Fibroblast of peridontal ligament (primary cell): Measurements from ENCODE around the gene ZNF880.
"Not testable (repeated sequence)": the region's sequence is repeated elsewhere in the genome, so short reads cannot be mapped to it uniquely, and the experiment has no call there.

Source experiments
- DNase-seq: peaks from one replicate; pipeline ENCODE4 v3.0.0-alpha.2; 2010; ENCODE audit errors: extremely low read depth

The ZNF880 gene

GRCh38 chr19:52369559-52370340 lies at the start of gene ZNF880:
TSS of gene ZNF880 (plus strand) at chr19:52369923. CDS start at chr19:52369966, 43 bp downstream.
- DNase-seq: peak; percentile 92

- DNase-seq: no peak
These were observed 47.3 kb upstream of the ZNF880 start for GRCh38 chr19:52322429-52322828.

- peak; percentile 2 for DNase-seq
These were observed 38.0 kb upstream of the ZNF880 start for GRCh38 chr19:52331757-52332156.

- DNase-seq: no peak
These were observed 34.0 kb upstream of the ZNF880 start for GRCh38 chr19:52335768-52336116.

- peak; percentile 80 for DNase-seq
These were observed 33.5 kb upstream of the ZNF880 start, which contains the start of gene ZNF610 for GRCh38 chr19:52336117-52336790. TSS of gene ZNF610 (plus strand) at chr19:52336243. CDS start at chr19:52349173, 12,930 bp downstream.

GRCh38 chr19:52336791-52337381 lies 32.8 kb upstream of the ZNF880 start:
- DNase-seq: peak; percentile 28

GRCh38 chr19:52339022-52339421 lies 30.7 kb upstream of the ZNF880 start:
- not testable (repeated sequence) for DNase-seq

GRCh38 chr19:52343548-52343947 lies 26.2 kb upstream of the ZNF880 start:
- peak; percentile 12 for DNase-seq

- DNase-seq: no peak
These were observed 24.6 kb upstream of the ZNF880 start for GRCh38 chr19:52345162-52345561.

- DNase-seq: no peak
These were observed 18.2 kb upstream of the ZNF880 start for GRCh38 chr19:52351512-52351911.

- no peak for DNase-seq
These were observed 3.3 kb upstream of the ZNF880 start for GRCh38 chr19:52366414-52366824.

- DNase-seq: no peak
These were observed 603 bp downstream of the ZNF880 start for GRCh38 chr19:52370341-52370710.

GRCh38 chr19:52391135-52391534 lies 21.4 kb downstream of the ZNF880 start:
- no peak for DNase-seq

- DNase-seq: peak; percentile 94
These were observed 27.8 kb downstream of the ZNF880 start, which contains the start of gene ZNF528 for GRCh38 chr19:52397310-52398080. TSS of gene ZNF528 (plus strand) at chr19:52397849. CDS start at chr19:52402014, 4,165 bp downstream.

- DNase-seq: no peak
These were observed 28.3 kb downstream of the ZNF880 start for GRCh38 chr19:52398081-52398441.

GRCh38 chr19:52410276-52410675 lies 40.6 kb downstream of the ZNF880 start:
- no peak for DNase-seq

GRCh38 chr19:52415711-52416110 lies 46.0 kb downstream of the ZNF880 start:
- no peak for DNase-seq

- DNase-seq: no peak
These were observed 59.2 kb downstream of the ZNF880 start, which contains the start of gene ZNF534 for GRCh38 chr19:52428937-52429336. TSS of gene ZNF534 (plus strand) at chr19:52429148. CDS start at chr19:52431475, 2,327 bp downstream.
